H1 (cell line): Measurements from ENCODE around the gene ESYT2.

ENCODE experiments used
- CTCF ChIP-seq, 3 experiments: IDR thresholded peaks; 1 replicate in 2 of 3; 2 replicates in 1 of 3; pipeline versions ENCODE4 v1.5.1 to v1.6.1; 2011; ENCODE audit warnings: low read length in 3 of 3, mild to moderate bottlenecking in 3 of 3, inconsistent platforms in 2 of 3, low read depth in 1 of 3, moderate library complexity in 1 of 3; ENCODE audit not compliant: insufficient read depth in 1 of 3; ENCODE audit errors: control extremely low read depth in 1 of 3
- EZH2 ChIP-seq: fragments of 200-600 bp; sonication (generic); IDR thresholded peaks from 2 replicates; pipeline ENCODE4 v1.7.1; 2012; ENCODE audit warnings: low read depth, mild to moderate bottlenecking, moderate library complexity, low read length, inconsistent platforms; ENCODE audit not compliant: severe bottlenecking
- SP2 ChIP-seq: IDR thresholded peaks from 2 replicates; pipeline ENCODE4 v1.6.1; 2012; ENCODE audit warnings: mild to moderate bottlenecking, low read length, inconsistent platforms
- USF2 ChIP-seq: IDR thresholded peaks from 2 replicates; pipeline ENCODE4 v1.6.1; 2011; ENCODE audit warnings: low read length, improper control_type of control experiment

- TF ChIP-seq USF2 = no peak
- TF ChIP-seq EZH2 = no peak
- peak; percentile 33 to 56 (median 49) for TF ChIP-seq CTCF (IDR thresholded peaks at IDR 0.05; ENCODE audit: control extremely low read depth in 1 of 3, insufficient read depth in 1 of 3, low read depth in 1 of 3, low read length in 3 of 3)
- TF ChIP-seq SP2 = no peak
These were observed 133.4 kb downstream of the ESYT2 start for GRCh38 chr7:158695726-158696452.
